HFF-Myc (cell line): ENCODE results near the gene PTPN18.

ENCODE experiments used
- DNase-seq: peaks from one replicate; pipeline ENCODE4 v3.0.0-alpha.2; 2011; ENCODE audit warnings: low read depth; ENCODE audit errors: extremely low read depth
- H3K4me3 ChIP-seq: replicated peaks from 2 replicates; pipeline ENCODE4 v1.5.1; 2011; ENCODE audit warnings: low read depth, mild to moderate bottlenecking, control low read depth, low read length
- CTCF ChIP-seq: IDR thresholded peaks from 2 replicates; pipeline ENCODE4 v1.5.1; 2012; ENCODE audit warnings: mild to moderate bottlenecking, low read depth, low read length, control low read depth; ENCODE audit errors: missing control alignments

The PTPN18 gene

DNA sequence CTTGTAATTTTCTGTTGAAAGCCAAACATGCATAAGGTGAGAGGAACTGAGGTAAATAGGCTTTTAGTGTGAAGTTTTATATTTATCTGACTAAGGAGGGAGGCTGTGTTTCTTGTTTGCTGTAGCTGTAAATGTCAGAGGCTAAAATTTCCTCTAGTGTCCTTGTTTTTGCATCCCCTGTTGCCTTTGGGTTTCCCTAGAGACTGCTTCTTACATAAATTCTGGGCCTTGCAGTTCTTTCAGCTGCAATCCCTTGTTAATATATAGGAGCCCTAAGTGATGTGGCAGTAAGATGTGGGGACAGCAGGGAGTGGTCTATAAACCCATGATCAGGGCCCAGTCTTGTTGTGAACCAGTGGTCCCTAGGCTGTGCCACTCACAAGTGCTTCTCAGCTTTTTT is 20.6 kb upstream of the PTPN18 start:
- no peak for TF ChIP-seq CTCF
- no peak for DNase-seq
- H3K4me3 ChIP-seq = no peak overlapping the region

- no peak overlapping the region for H3K4me3 ChIP-seq
- DNase-seq = no peak
- TF ChIP-seq CTCF = no peak
Measured at GRCh38 chr2:130336150-130336876, 19.5 kb upstream of the PTPN18 start.

GRCh38 chr2:130336877-130337734 is 18.8 kb upstream of the PTPN18 start:
- no peak for DNase-seq
- H3K4me3 ChIP-seq = peak overlapping the region; percentile 43
- TF ChIP-seq CTCF = no peak

DNA sequence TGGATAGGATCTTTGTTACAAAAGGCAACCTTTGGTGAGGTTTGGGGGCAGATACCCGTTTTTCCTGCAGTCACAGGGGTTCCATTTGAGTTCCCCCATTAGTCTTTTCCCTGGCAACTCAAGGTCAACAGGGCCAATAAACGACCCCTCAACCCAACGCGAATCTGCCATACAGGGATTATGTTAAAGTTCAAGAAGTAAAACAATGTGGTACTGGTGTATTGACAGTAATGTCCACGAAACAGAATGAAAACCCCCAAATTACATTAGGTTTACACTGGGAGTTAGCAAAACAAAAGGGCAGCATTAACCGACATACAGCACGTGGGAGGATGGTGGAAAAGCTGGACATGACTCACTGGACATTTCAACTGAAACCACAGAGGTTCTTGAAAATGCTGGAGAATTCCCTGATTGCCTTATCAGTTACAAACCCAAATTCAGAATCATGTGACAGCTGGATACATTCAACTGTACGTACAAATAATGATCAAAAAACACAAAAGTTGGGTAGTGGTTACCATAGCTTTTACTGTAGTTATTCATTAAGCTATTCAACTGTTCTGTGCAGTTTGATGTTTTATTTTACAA is 18.0 kb upstream of the PTPN18 start:
- peak overlapping the region; percentile 43; the same call in 1 of the 2 replicates for H3K4me3 ChIP-seq
- DNase-seq = no peak
- no peak for TF ChIP-seq CTCF

- DNase-seq = no peak
- H3K4me3 ChIP-seq = no peak overlapping the region
- TF ChIP-seq CTCF = no peak
Measured at GRCh38 chr2:130338793-130339345, 17.0 kb upstream of the PTPN18 start.

GRCh38 chr2:130339885-130340745 is 15.7 kb upstream of the PTPN18 start:
- no peak for DNase-seq
- H3K4me3 ChIP-seq = no peak overlapping the region
- no peak for TF ChIP-seq CTCF
